HepG2 (cell line): ENCODE measurements around the gene IGF2BP3. TPM values are rescaled to one million over a fixed set of nuclear protein-coding genes. Genes with fewer than 3 reads are reported as not detected.

Experiments used
- ATAC-seq: fragments of 200-7000 bp; cut with Tn5 transposase; 3 replicates; pipeline ENCODE4 v1.9.1; 2020; ENCODE audit warnings: mild to moderate bottlenecking, moderate library complexity
- BruUV-seq: library from RNA; stranded (reverse); fragments of 400-500 nt; replicated peaks from 2 replicates; lab custom pipeline; 2021; lab: Mats Ljungman, UMichigan
- CTCF ChIA-PET: fragments of 300-600 bp; formaldehyde crosslinking; extraction: SDS; loops from one replicate; lab custom pipeline; 2021; ENCODE audit warnings: low total read pairs, inconsistent platforms, low intra/inter-chr PET ratio; lab: Yijun Ruan, JAX
- POLR2A ChIA-PET: fragments of 350-600 bp; sonication (Branson Sonifier 250); formaldehyde crosslinking; loops from one replicate; lab custom pipeline; 2020; ENCODE audit warnings: antibody characterized with exemption, inconsistent platforms; lab: Yijun Ruan, JAX
- DNase-seq: peaks from one replicate; pipeline ENCODE4 v3.0.0-alpha.2; 2015; ENCODE audit warnings: low spot score
- FAIRE-seq: peaks from 3 replicates; lab custom pipeline; 2011; peaks lifted over from hg19 to GRCh38; lab: Jason Lieb, UNC
- H2AFZ ChIP-seq: one replicate; pipeline ENCODE4 v1.6.1; 2011; ENCODE audit warnings: low read length, inconsistent platforms
- H3K27ac ChIP-seq: fragments of 300-600 bp; 3 replicates; pipeline ENCODE4 v1.8.0; 2011; ENCODE audit warnings: mixed run types, mild to moderate bottlenecking, mixed read lengths, low read length, inconsistent platforms; ENCODE audit not compliant: insufficient read depth; ENCODE audit errors: extremely low read length
- H3K27me3 ChIP-seq, 2 experiments: fragments of 200-600 bp in 1 of 2; 2 replicates in 1 of 2; 3 replicates in 1 of 2; pipeline versions ENCODE4 v1.6.0 to v1.8.0; 2011; ENCODE audit warnings: low read length in 2 of 2, mild to moderate bottlenecking in 2 of 2, moderate library complexity in 2 of 2, inconsistent platforms in 1 of 2; ENCODE audit not compliant: insufficient read depth in 2 of 2, control insufficient read depth in 1 of 2
- H3K36me3 ChIP-seq, 2 experiments: fragments of 200-600 bp in 1 of 2; replicated peaks in 1 of 2; 2 replicates in 1 of 2; 3 replicates in 1 of 2; pipeline versions ENCODE4 v1.5.1 to v1.8.0; 2011; ENCODE audit warnings: low read length in 2 of 2, inconsistent platforms in 1 of 2; ENCODE audit not compliant: insufficient read depth in 2 of 2, control insufficient read depth in 1 of 2
- H3K4me1 ChIP-seq: 2 replicates; pipeline ENCODE4 v1.5.1; 2012; ENCODE audit warnings: low read length, inconsistent platforms; ENCODE audit not compliant: insufficient read depth
- H3K4me2 ChIP-seq: 2 replicates; pipeline ENCODE4 v1.6.0; 2011; ENCODE audit warnings: low read depth, low read length, inconsistent platforms
- H3K4me3 ChIP-seq, 3 experiments: fragments of 200-600 bp in 1 of 3; sonication (generic), shearing (Covaris generic) in 1 of 3; replicated peaks in 1 of 3; 2 replicates each; pipeline ENCODE4 v1.5.1; 2011 to 2016; ENCODE audit warnings: low read length in 3 of 3, inconsistent platforms in 2 of 3, low read depth in 2 of 3, mild to moderate bottlenecking in 2 of 3, control low read depth in 1 of 3, mixed read lengths in 1 of 3; ENCODE audit not compliant: insufficient read depth in 1 of 3
- H3K79me2 ChIP-seq: one replicate; pipeline ENCODE4 v1.6.1; 2011; ENCODE audit warnings: low read length, inconsistent platforms; ENCODE audit not compliant: insufficient read depth
- H3K9ac ChIP-seq: 2 replicates; pipeline ENCODE4 v1.6.0; 2011; ENCODE audit warnings: mild to moderate bottlenecking, low read depth, low read length, inconsistent platforms; ENCODE audit not compliant: insufficient read depth
- H3K9me3 ChIP-seq: 2 replicates; pipeline ENCODE4 v1.5.1; 2012; ENCODE audit warnings: mild to moderate bottlenecking, low read length
- H4K20me1 ChIP-seq: 2 replicates; pipeline ENCODE4 v1.6.0; 2011; ENCODE audit warnings: inconsistent platforms, mild to moderate bottlenecking, low read length, moderate library complexity; ENCODE audit not compliant: insufficient read depth
- ARNTL ChIP-seq: sonication (generic); formaldehyde crosslinking; IDR thresholded peaks from 2 replicates; pipeline ENCODE4 v1.4.0; 2020; ENCODE audit warnings: mild to moderate bottlenecking, missing genetic modification reagents
- NFE2L1 ChIP-seq: sonication (generic); formaldehyde crosslinking; IDR thresholded peaks from 2 replicates; pipeline ENCODE4 v1.4.0; 2020; ENCODE audit warnings: missing genetic modification reagents, mild to moderate bottlenecking, borderline replicate concordance
- REPIN1 ChIP-seq: sonication (generic); formaldehyde crosslinking; IDR thresholded peaks from 2 replicates; pipeline ENCODE4 v1.8.0; 2022; ENCODE audit warnings: missing genetic modification reagents, low read depth, mild to moderate bottlenecking, borderline replicate concordance
- ZNF124 ChIP-seq: sonication (generic); formaldehyde crosslinking; IDR thresholded peaks from 2 replicates; pipeline ENCODE4 v1.4.0; 2020; ENCODE audit warnings: missing genetic modification reagents
- ZNF264 ChIP-seq: sonication (generic); formaldehyde crosslinking; IDR thresholded peaks from 2 replicates; pipeline ENCODE4 v1.4.0; 2020; ENCODE audit warnings: missing genetic modification reagents
- WGBS: methylation state at CpG from one replicate; pipeline ENCODE4 v1.1.6; 2017; ENCODE audit warnings: low lambda C conversion rate; 5-methylcytosine and 5-hydroxymethylcytosine counted together
- in situ Hi-C: cut with HindIII; loops from 2 replicates; pipeline ENCODE4 v1.10.0; 2017; ENCODE audit warnings: low pct_unique_long_range_greater_than_20kb; ENCODE audit not compliant: extremely low pct_ligation_motif_present
- intact Hi-C: fragments of 100-400 bp; cut with micrococcal nuclease; formaldehyde crosslinking; loops from one replicate; pipeline ENCODE4 v1.10.0; 2022; ENCODE audit not compliant: unreplicated experiment
- polyA plus RNA-seq, 8 experiments: library from polyadenylated mRNA; depleted of rRNA in 3 of 8; stranded (reverse) in 7 of 8; unstranded in 1 of 8; fragments of >200 nt; fragmentation: Illumina TruSeq in 4 of 8; extraction: Trizol in 4 of 8; gene quantifications; 2 replicates each; pipeline versions ENCODE4 v1.2.1 to v1.2.3, GENCODE V29; 2011 to 2016; ENCODE audit warnings: low read depth in 4 of 8, missing spikeins in 1 of 8, mixed read lengths in 1 of 8; ENCODE audit not compliant: insufficient read depth in 1 of 8
- total RNA-seq, 5 experiments: library from RNA; depleted of rRNA; stranded (reverse); fragments of >200 nt; fragmentation: Illumina TruSeq; extraction: Trizol; gene quantifications; 2 replicates each; pipeline ENCODE4 v1.2.3, GENCODE V29; 2016; ENCODE audit warnings: low read depth in 1 of 5
- TF ChIP-seq, protein P1 (sequence below): sonication (generic); formaldehyde crosslinking; IDR thresholded peaks from 2 replicates; pipeline ENCODE4 v1.5.0; 2020; ENCODE audit warnings: missing genetic modification reagents
- TF ChIP-seq, protein P2 (sequence below): sonication (generic); formaldehyde crosslinking; IDR thresholded peaks from 2 replicates; pipeline ENCODE4 v1.4.0; 2020; ENCODE audit warnings: low read depth, missing genetic modification reagents

IGF2BP3 gene
- total and polyA plus RNA-seq, 2 of the 13 experiments (the other 11 are each of a cell fraction or from before 2014, with no cell fraction given) = 37.7 to 39.5 TPM

DNA sequence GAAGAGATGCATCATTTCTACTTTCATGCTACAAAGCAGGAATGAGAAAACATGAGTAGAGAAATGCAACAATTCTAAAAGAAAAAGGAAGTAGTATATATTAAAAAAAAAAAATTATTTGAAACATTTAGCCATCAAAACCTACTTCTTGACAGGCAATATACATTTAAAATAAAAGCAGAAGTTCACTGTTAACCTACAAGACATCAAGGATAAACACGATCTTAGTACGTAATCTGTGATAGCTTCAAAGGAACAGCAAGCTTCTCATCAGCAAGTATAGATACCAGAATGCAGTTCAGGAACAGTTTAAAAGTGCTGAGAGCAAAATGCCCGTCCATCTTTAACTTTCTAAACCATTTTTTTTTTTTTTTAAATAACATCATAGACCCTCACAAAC lies 134.2 kb downstream of the IGF2BP3 start:
- H3K9ac ChIP-seq = no peak overlapping the region
- H4K20me1 ChIP-seq = no peaks in the 10 kb centered on the region
- H3K36me3 ChIP-seq = peaks cover 13 to 47% of the 10 kb centered on the region in 2 experiments
- ChIA-PET POLR2A (interaction anchor here (1.1 to 4.0 kb wide), 4 partner anchors 12 to 42 kb away, joined by 3 to 69 read pairs (median 31); partner anchors contain the start of gene MALSU1), CTCF (no interaction called here)
- H3K4me2 ChIP-seq = 0 out of 2 replicates have a peak overlapping the region, but pooled peaks have one; percentile 37
- no peak for ATAC-seq
- H2AFZ ChIP-seq = no peak overlapping the region
- no peak for FAIRE-seq
- no peak overlapping the region for H3K4me3 ChIP-seq
- peak overlapping the region; percentile 84 for H3K27ac ChIP-seq
- H3K4me1 ChIP-seq = peaks cover 77% of the 10 kb centered on the region
- no peak for TF ChIP-seq NFE2L1
- TF ChIP-seq, protein P1, sequence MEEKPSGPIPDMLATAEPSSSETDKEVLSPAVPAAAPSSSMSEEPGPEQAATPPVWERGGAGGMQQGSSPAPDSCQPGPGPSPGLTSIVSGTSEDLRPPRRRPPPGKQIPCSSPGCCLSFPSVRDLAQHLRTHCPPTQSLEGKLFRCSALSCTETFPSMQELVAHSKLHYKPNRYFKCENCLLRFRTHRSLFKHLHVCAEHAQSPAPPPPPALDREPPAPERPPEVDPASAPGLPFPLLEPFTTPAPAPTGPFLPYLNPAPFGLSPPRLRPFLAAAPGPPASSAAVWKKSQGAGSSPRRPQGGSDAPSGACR (CRISPR knock-in tag) = no peak
- no peak for TF ChIP-seq ZNF264 (CRISPR knock-in tag)
- TF ChIP-seq, protein P2, sequence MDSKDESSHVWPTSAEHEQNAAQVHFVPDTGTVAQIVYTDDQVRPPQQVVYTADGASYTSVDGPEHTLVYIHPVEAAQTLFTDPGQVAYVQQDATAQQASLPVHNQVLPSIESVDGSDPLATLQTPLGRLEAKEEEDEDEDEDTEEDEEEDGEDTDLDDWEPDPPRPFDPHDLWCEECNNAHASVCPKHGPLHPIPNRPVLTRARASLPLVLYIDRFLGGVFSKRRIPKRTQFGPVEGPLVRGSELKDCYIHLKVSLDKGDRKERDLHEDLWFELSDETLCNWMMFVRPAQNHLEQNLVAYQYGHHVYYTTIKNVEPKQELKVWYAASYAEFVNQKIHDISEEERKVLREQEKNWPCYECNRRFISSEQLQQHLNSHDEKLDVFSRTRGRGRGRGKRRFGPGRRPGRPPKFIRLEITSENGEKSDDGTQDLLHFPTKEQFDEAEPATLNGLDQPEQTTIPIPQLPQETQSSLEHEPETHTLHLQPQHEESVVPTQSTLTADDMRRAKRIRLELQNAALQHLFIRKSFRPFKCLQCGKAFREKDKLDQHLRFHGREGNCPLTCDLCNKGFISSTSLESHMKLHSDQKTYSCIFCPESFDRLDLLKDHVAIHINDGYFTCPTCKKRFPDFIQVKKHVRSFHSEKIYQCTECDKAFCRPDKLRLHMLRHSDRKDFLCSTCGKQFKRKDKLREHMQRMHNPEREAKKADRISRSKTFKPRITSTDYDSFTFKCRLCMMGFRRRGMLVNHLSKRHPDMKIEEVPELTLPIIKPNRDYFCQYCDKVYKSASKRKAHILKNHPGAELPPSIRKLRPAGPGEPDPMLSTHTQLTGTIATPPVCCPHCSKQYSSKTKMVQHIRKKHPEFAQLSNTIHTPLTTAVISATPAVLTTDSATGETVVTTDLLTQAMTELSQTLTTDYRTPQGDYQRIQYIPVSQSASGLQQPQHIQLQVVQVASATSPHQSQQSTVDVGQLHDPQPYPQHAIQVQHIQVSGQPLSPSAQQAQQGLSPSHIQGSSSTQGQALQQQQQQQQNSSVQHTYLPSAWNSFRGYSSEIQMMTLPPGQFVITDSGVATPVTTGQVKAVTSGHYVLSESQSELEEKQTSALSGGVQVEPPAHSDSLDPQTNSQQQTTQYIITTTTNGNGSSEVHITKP = no peak
- no peak for TF ChIP-seq REPIN1
- no peak for TF ChIP-seq ZNF124 (CRISPR knock-in tag)
- no peak for TF ChIP-seq ARNTL (CRISPR knock-in tag)
- in situ Hi-C loops (no loop called here), intact Hi-C loops (loop anchor here (5.0 kb wide), 1 partner anchor 39 kb away; the partner anchor contains the start of gene MALSU1)
- 90% methylated on average over 3 of the region's 3 CpGs for WGBS
- peaks cover 8% of the 10 kb centered on the region; the same call in 1 of the 2 replicates for H3K9me3 ChIP-seq
- BruUV-seq = no TSS peak
- DNase-seq = no peak
- no peaks in the 10 kb centered on the region for H3K27me3 ChIP-seq
- no peaks in the 10 kb centered on the region for H3K79me2 ChIP-seq
